Measurements from ENCODE around the gene KRT31. TPM values are rescaled to one million over a fixed set of nuclear protein-coding genes. Genes with fewer than 3 reads are reported as not detected.

KRT31 gene
- total RNA-seq, 1 donor from 2014 or later, result not detected

GRCh38 chr17:41407226-41407625 lies 9.8 kb upstream of the KRT31 start:
- Mint-ChIP-seq H3K27ac (no peak overlapping the region), H3K4me1 (peaks cover 8% of the 10 kb centered on the region), H3K36me3 (no peaks in the 10 kb centered on the region), H3K4me3 (no peak overlapping the region), H3K9me3 (no peaks in the 10 kb centered on the region), H3K27me3 (ENCODE audit: insufficient read depth, low read depth) (peaks cover 4% of the 10 kb centered on the region)
- TF ChIP-seq EZH2 (IDR thresholded peaks at IDR 0.05), result no peak
- no peak for TF ChIP-seq EZH2phosphoT487 (IDR thresholded peaks at IDR 0.05)
- TF ChIP-seq CTCF (IDR thresholded peaks at IDR 0.05), result no peak
- no peak overlapping the region for H3K9ac ChIP-seq
- H3K36me3 ChIP-seq, result no peaks in the 10 kb centered on the region
- no peak overlapping the region for H3K4me3 ChIP-seq
- no peak for DNase-seq (ENCODE audit: low spot score)
- H3K79me2 ChIP-seq (ENCODE audit: low read depth), result no peaks in the 10 kb centered on the region
- no peaks in the 10 kb centered on the region for H4K20me1 ChIP-seq (ENCODE audit: low read depth)
- H3K9me3 ChIP-seq (ENCODE audit: low read depth), result no peaks in the 10 kb centered on the region
- peaks cover 3% of the 10 kb centered on the region for H3K4me1 ChIP-seq
- H3K27ac ChIP-seq, result no peak overlapping the region
- no peaks in the 10 kb centered on the region for H3F3A ChIP-seq (ENCODE audit: low read depth)
- H2AFZ ChIP-seq (replicated peaks), result no peak overlapping the region
- no peak overlapping the region for H3K4me2 ChIP-seq
- H3K27me3 ChIP-seq, result no peaks in the 10 kb centered on the region

DNA sequence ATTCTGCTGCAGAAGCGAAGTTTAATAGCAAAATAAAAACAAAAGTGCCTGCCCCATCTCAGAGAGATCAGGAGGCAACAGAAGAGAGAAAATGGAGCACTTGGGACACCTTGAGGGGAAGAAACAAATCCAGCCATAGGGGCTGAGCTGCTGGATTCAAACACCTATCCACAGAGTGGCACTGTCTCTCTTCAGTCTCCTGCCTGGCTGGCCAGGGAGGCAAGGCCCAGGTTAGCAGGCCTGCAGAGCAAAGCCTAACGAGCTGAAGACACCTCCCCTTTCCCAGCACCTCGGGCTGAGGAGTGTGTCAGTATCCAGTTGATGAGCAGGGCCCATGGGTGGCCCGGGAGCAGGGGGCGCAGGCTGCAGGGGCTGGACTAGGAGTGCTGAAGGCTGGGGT lies 8.8 kb upstream of the KRT31 start:
- TF ChIP-seq CTCF (IDR thresholded peaks at IDR 0.05) (peak; percentile 15), EZH2 (IDR thresholded peaks at IDR 0.05) (no peak)
- H3K27me3 Mint-ChIP-seq (ENCODE audit: insufficient read depth, low read depth), result peaks cover 7% of the 10 kb centered on the region
- Histone ChIP-seq H3K36me3 (no peaks in the 10 kb centered on the region), H3K27ac (no peak overlapping the region), H3K4me3 (no peak overlapping the region), H4K20me1 (ENCODE audit: low read depth) (no peaks in the 10 kb centered on the region), H3K27me3 (no peaks in the 10 kb centered on the region), H3K9ac (no peak overlapping the region), H3K4me1 (no peaks in the 10 kb centered on the region), H3F3A (ENCODE audit: low read depth) (no peaks in the 10 kb centered on the region), H2AFZ (replicated peaks) (no peak overlapping the region), H3K9me3 (ENCODE audit: low read depth) (no peaks in the 10 kb centered on the region), H3K4me2 (no peak overlapping the region), H3K79me2 (ENCODE audit: low read depth) (no peaks in the 10 kb centered on the region)
- H3K36me3 Mint-ChIP-seq, result no peaks in the 10 kb centered on the region
- no peak overlapping the region for H3K4me3 Mint-ChIP-seq
- no peaks in the 10 kb centered on the region for H3K9me3 Mint-ChIP-seq
- peak overlapping the region; percentile 27 for H3K27ac Mint-ChIP-seq
- DNase-seq (ENCODE audit: low spot score), result peak; percentile 27
- H3K4me1 Mint-ChIP-seq, result peaks cover 8% of the 10 kb centered on the region

GRCh38 chr17:41404024-41404671 lies 6.7 kb upstream of the KRT31 start:
- Histone ChIP-seq H3K4me1 (no peaks in the 10 kb centered on the region), H3F3A (ENCODE audit: low read depth) (no peaks in the 10 kb centered on the region), H3K27me3 (no peaks in the 10 kb centered on the region), H3K4me2 (no peak overlapping the region), H3K9me3 (ENCODE audit: low read depth) (no peaks in the 10 kb centered on the region), H3K79me2 (ENCODE audit: low read depth) (no peaks in the 10 kb centered on the region), H2AFZ (replicated peaks) (no peak overlapping the region), H3K4me3 (no peak overlapping the region), H3K9ac (no peak overlapping the region), H3K36me3 (no peaks in the 10 kb centered on the region), H4K20me1 (ENCODE audit: low read depth) (no peaks in the 10 kb centered on the region), H3K27ac (no peak overlapping the region)
- Mint-ChIP-seq H3K9me3 (no peaks in the 10 kb centered on the region), H3K27ac (peak overlapping the region; percentile 22), H3K27me3 (ENCODE audit: insufficient read depth, low read depth) (peaks cover 7% of the 10 kb centered on the region), H3K4me1 (peaks cover 8% of the 10 kb centered on the region), H3K36me3 (no peaks in the 10 kb centered on the region), H3K4me3 (no peak overlapping the region)
- no peak for TF ChIP-seq EZH2 (IDR thresholded peaks at IDR 0.05)
- no peak for TF ChIP-seq EZH2phosphoT487 (IDR thresholded peaks at IDR 0.05)
- no peak for TF ChIP-seq CTCF (IDR thresholded peaks at IDR 0.05)
- DNase-seq (ENCODE audit: low spot score), result no peak

Data from neural progenitor cell (in vitro differentiated cells).